Loucy (cell line): ENCODE results near the gene TRAPPC2B.

Source experiments
- EZH2phosphoT487 ChIP-seq: fragments of 200-600 bp; IDR thresholded peaks from 2 replicates; pipeline ENCODE4 v1.6.1; 2018; ENCODE audit warnings: antibody characterized with exemption, mild to moderate bottlenecking, moderate library complexity, borderline replicate concordance
- TF ChIP-seq, protein P1 (sequence below): fragments of 200-600 bp; sonication (generic); conservative IDR thresholded peaks from 2 replicates; pipeline ENCODE4 v1.5.1; 2014; ENCODE audit warnings: mild to moderate bottlenecking, antibody characterized with exemption, low read length

DNA sequence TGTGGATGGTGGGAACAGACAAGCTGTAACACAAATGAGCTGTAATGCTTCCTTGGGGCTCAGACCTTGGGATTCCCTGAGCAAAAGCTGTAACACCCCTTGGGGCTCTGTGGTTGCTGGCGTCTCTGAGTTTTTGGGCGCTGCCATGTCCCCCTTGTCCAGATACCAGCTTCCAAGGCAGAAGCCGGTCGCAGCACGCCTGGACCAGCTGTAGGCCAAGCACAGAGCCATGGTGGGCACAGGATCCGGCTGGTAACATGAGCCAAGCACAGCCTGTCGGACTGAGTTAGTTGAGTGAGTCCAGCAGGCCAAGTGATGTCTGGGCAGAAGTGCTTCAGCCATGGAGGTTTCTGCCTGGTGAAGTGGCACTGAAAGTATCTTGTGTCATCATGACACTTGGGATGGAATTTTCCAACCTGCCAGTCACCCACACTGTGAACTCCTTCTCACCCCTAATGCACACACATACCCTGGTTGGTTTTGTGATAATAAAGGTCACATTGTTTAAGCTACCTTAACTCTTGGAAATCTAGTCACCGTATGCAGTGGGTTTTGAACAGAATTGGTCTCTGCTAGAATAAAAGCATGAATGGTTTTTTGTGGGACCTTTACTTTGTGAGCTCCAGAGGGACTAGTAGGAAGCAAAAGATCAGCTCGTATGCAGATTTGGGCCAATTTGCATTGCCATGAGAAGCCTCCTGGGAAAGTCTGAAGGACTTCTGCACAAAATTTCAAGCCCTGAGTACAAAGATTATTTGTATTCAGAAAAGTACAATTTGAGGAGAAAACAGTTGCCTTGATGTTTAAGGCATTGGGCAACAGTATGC, 40.6 kb downstream of the TRAPPC2B start:
- TF ChIP-seq, protein P1, sequence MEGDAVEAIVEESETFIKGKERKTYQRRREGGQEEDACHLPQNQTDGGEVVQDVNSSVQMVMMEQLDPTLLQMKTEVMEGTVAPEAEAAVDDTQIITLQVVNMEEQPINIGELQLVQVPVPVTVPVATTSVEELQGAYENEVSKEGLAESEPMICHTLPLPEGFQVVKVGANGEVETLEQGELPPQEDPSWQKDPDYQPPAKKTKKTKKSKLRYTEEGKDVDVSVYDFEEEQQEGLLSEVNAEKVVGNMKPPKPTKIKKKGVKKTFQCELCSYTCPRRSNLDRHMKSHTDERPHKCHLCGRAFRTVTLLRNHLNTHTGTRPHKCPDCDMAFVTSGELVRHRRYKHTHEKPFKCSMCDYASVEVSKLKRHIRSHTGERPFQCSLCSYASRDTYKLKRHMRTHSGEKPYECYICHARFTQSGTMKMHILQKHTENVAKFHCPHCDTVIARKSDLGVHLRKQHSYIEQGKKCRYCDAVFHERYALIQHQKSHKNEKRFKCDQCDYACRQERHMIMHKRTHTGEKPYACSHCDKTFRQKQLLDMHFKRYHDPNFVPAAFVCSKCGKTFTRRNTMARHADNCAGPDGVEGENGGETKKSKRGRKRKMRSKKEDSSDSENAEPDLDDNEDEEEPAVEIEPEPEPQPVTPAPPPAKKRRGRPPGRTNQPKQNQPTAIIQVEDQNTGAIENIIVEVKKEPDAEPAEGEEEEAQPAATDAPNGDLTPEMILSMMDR: no peak
- no peak for TF ChIP-seq EZH2phosphoT487
